GM12872 (cell line): ENCODE measurements around the gene CLSTN1.

Experiments
- TF ChIP-seq, protein P1 (sequence below): IDR thresholded peaks from 3 replicates; pipeline ENCODE4 v1.5.1; 2011; ENCODE audit warnings: low read depth, mild to moderate bottlenecking, low read length, moderate library complexity; ENCODE audit not compliant: insufficient read depth

Gene CLSTN1

DNA sequence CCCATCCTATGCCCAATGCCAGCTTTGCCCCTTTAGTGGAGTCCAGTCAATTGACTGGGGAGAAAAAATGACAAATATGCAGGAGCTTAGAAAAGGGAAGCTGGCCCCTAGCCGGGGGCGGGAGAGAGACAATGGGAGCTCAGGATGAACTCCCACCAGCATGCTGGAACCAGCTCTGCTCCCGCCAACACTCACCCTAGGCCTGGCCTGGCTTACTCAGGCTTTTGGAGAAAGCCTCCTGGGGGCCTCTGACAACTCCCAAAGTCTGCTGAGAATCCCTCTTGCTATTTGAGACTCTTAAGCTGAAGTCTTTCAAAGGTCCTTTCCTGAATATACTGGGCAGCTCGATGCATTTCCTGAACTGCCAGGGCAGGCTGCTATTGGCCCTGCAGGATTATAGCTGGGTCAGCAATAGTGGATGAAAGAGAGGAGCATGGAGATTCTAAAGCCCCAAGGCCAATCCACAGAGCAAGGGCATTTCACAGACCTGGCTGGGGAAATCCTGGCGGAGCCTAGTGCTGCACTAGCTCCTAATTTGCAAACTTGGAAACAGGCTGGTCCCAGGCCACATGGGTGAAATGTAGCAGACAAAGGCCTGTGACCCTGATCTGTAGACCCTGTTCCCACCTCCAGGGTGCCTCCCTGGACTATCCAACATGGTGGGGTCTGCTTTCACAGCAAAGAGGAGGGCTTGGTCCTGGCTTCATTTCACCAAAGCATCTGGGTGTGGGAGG lies 35.7 kb upstream of the CLSTN1 start:
- TF ChIP-seq, protein P1, sequence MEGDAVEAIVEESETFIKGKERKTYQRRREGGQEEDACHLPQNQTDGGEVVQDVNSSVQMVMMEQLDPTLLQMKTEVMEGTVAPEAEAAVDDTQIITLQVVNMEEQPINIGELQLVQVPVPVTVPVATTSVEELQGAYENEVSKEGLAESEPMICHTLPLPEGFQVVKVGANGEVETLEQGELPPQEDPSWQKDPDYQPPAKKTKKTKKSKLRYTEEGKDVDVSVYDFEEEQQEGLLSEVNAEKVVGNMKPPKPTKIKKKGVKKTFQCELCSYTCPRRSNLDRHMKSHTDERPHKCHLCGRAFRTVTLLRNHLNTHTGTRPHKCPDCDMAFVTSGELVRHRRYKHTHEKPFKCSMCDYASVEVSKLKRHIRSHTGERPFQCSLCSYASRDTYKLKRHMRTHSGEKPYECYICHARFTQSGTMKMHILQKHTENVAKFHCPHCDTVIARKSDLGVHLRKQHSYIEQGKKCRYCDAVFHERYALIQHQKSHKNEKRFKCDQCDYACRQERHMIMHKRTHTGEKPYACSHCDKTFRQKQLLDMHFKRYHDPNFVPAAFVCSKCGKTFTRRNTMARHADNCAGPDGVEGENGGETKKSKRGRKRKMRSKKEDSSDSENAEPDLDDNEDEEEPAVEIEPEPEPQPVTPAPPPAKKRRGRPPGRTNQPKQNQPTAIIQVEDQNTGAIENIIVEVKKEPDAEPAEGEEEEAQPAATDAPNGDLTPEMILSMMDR, result no peak

DNA sequence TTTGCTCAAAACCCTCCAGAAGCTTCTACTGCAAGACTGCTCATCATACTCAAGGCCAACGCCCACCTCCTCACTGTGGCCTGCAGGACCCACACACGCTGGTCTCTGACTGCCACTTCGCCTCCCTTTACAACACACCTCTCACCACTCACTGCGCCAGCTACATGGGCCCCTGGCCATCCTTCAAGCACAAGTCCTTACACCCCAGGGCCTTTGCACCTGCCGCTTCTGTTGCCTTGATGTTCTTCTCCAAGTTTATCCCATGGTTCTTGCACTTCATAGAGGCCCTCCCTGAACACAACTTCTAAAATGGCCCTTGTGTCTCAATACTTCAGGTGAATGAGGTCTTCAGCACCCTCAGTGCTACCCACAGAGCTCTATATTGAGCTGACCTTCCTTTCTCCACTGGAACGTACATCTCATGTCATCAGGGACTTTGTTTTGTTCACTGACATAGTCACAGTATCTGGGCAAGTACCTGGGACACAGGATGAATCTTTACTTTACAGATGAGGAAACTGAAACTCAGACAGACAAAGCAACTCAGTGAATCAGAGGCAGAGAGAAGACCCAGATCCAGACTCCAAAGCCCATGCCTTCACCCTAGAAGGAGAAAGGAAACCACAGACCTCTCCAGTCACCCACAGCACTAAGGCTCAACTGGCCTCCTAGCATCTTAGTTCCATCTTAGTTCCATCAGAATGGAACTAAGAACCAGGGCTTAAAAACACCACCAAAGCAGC lies 34.7 kb upstream of the CLSTN1 start:
- TF ChIP-seq, protein P1, result no peak

DNA sequence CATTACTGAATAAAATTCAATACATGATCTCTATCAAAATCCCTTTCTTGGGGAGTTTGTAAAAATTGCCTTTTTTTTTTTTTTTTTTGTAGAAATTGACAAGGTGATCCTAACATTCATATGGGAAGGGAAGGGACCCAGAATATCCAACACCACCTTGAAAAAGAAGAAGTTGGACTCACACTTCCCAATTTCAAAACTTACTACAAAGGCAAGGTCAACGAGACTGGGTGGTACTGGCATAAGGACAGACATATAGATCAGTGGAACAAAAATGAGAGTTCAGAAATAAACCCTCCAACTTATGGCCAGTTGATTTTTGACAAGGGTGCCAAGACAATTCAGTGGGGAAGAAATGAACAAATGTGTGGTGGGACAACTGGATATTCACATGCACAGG lies 31.4 kb upstream of the CLSTN1 start:
- TF ChIP-seq, protein P1, result no peak

DNA sequence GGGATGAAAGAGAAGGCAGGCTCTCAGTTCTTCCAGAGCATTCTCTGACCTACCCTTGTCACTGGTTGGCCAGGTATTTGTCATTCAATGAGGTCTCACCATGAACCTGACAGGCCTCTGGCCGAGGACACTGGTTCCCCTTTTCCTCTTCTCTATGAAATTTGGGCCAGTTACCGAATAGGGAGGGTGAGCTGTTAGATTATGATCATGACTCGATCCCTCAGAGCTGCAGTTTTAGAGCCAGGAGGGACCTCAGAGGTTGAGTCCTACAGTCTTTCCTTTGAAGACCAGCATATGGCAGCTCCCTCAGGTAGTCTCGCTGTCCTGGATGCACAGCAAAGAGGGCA lies 29.5 kb upstream of the CLSTN1 start:
- TF ChIP-seq, protein P1, result no peak

DNA sequence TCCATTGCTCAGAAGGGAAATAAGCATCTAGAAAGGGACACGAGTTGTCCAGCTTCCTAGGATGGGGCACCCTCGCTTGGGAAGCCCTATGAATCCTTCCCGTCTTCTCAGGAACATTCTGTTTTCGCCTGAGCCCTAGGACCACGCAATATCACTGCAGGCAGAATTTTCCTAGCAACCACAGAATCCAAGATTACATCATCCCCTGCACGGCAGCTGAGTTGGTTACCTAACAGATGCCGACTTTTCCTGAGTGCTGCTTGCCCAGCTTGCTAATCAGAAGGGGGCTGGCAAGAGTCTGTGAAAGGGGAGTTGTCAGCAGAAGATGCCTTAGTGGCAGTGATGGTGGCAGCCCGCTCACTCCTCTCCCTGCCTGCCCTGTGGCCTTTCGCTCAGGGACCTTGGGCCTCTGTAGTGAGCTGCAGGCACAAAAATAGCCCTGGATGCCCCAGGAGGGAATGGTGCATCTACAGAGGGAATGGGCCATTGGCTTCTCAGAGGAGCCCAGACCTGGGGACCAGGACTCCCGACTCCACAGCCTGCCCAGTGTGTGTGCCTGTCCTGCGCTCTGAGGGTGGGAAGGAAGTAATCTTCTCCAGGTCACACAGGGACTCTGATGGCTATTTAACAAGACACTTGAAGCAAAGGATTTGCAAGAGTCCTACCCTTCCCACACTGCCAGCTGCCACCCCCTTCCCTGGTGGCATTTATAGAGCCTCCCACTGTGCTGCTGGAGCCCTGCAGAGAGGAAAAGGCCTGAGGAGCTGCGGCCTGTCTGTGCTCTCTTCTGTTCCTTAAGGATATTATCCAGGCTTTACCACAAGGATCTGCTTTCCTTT lies 28.9 kb upstream of the CLSTN1 start:
- TF ChIP-seq, protein P1, result no peak

DNA sequence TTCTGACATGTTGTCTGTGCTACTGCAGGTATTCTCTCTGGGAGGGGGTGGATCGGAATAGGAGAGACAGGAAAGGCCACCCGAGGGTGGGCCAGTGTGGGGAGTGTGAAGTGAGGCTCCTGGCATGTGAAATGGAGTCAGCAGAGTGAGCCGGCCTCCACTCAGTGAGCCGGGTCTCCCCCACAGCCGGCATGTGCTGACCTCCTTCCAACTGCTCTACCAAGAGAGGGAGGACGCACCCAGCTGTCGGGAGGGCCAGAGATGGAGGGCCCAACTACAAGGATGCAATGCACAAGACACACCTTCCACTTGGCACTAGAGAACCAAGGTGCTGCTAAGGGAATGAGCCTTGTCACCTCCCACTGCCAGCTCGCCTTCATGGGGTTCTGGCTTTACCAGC lies 28.2 kb upstream of the CLSTN1 start:
- TF ChIP-seq, protein P1, result no peak
